Spinal cord (tissue), 10 donors: ENCODE results near the gene HNRNPAB. TPM values are rescaled to one million over a fixed set of nuclear protein-coding genes. Genes with fewer than 3 reads are reported as not detected.

Experiments
- DNase-seq, 6 donors: peaks; one replicate each; pipeline versions ENCODE4 v3.0.0 to v3.0.0-alpha.2; 2013 to 2015; ENCODE audit warnings: low spot score in 6 of 6, low read depth in 4 of 6
- H3K27ac ChIP-seq: one replicate; pipeline ENCODE4 v1.5.1; 2013; ENCODE audit warnings: low read depth, low read length, control low read depth
- H3K27me3 ChIP-seq: one replicate; pipeline ENCODE4 v1.6.1; 2013; ENCODE audit warnings: low read length; ENCODE audit not compliant: control insufficient read depth, insufficient read depth
- H3K36me3 ChIP-seq: one replicate; pipeline ENCODE4 v1.6.1; 2013; ENCODE audit warnings: low read length; ENCODE audit not compliant: control insufficient read depth, insufficient read depth
- H3K4me1 ChIP-seq: one replicate; pipeline ENCODE4 v1.6.1; 2013; ENCODE audit warnings: low read length; ENCODE audit not compliant: control insufficient read depth, insufficient read depth
- H3K4me3 ChIP-seq: one replicate; pipeline ENCODE4 v1.5.1; 2013; ENCODE audit warnings: low read depth, low read length, control low read depth
- H3K9me3 ChIP-seq: one replicate; pipeline ENCODE4 v1.6.1; 2013; ENCODE audit warnings: low read length; ENCODE audit not compliant: control insufficient read depth, insufficient read depth
- WGBS: methylation state at CpG from one replicate; pipeline ENCODE4 v1.1.5; 2013; ENCODE audit warnings: missing lambda C conversion rate; ENCODE audit not compliant: insufficient coverage; 5-methylcytosine and 5-hydroxymethylcytosine counted together
- polyA plus RNA-seq, 2 donors: library from polyadenylated mRNA; unstranded; fragments of 120-200 nt; gene quantifications; one replicate each; pipeline ENCODE4 v1.2.1, GENCODE V29; 2013; ENCODE audit not compliant: insufficient read length in 2 of 2
- total RNA-seq, 2 donors: library from RNA; depleted of rRNA in 1 of 2; stranded (reverse); fragments of 120-200 nt in 1 of 2; fragments of >200 nt in 1 of 2; gene quantifications; one replicate each; pipeline versions ENCODE4 v1.2.3 to v1.2.4, GENCODE V29; 2013 to 2014
- donor health status: healthy.

HNRNPAB gene
- total and polyA plus RNA-seq, 4 donors, result 30.8 to 128 (median 86.0) TPM

DNA sequence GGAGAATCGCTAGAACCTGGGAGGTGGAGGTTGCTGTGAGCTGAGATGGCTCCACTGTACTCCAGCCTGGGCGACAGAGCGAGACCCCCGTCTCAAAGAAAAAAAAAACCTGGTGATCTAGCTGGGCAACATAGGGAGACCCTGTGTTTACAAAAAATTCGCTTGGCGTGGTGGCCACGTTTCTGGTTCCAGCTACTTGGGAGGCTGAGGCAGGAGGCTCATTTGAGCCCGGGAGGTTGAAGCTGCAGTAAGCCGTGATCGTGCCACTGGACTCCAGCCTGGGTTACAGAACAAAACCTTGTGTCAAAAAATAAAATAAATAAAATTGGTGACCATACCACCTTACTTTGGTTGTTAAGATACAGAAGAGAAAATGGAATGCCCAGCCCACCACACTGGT is 1.8 kb upstream of the HNRNPAB start:
- no peak for DNase-seq
- 97% methylated on average over 8 of the region's 10 CpGs for WGBS
- Histone ChIP-seq H3K4me3 (no peak overlapping the region), H3K27me3 (no peaks in the 10 kb centered on the region), H3K36me3 (peaks cover 12% of the 10 kb centered on the region), H3K27ac (no peak overlapping the region), H3K9me3 (no peaks in the 10 kb centered on the region), H3K4me1 (peaks cover 26% of the 10 kb centered on the region)

DNA sequence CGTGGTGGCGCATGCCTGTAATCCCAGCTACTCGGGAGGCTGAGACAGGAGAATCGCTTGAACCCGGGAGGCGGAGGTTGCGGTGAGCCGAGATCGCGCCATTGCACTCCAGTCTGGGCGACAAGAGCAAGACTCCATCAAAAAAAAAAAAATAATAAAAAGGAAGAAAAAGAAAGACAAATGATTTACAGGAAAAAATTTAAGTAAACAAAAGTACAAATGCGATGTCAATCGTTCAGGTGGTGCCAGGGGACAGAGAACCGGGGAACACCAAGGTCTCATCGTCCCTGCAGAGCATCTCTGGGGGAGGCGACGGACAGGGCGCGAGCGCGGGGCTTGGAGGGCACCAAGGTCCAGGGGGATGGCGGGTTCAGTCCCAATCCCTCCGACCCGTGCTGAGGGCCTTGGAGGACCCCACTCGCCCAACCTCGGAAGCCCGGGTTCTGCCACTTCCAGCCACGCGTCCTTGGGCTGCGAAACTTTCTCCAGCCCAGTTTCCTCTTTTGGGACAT is 607 bp upstream of the HNRNPAB start:
- H3K27ac ChIP-seq, result no peak overlapping the region
- DNase-seq, result no peak

DNA sequence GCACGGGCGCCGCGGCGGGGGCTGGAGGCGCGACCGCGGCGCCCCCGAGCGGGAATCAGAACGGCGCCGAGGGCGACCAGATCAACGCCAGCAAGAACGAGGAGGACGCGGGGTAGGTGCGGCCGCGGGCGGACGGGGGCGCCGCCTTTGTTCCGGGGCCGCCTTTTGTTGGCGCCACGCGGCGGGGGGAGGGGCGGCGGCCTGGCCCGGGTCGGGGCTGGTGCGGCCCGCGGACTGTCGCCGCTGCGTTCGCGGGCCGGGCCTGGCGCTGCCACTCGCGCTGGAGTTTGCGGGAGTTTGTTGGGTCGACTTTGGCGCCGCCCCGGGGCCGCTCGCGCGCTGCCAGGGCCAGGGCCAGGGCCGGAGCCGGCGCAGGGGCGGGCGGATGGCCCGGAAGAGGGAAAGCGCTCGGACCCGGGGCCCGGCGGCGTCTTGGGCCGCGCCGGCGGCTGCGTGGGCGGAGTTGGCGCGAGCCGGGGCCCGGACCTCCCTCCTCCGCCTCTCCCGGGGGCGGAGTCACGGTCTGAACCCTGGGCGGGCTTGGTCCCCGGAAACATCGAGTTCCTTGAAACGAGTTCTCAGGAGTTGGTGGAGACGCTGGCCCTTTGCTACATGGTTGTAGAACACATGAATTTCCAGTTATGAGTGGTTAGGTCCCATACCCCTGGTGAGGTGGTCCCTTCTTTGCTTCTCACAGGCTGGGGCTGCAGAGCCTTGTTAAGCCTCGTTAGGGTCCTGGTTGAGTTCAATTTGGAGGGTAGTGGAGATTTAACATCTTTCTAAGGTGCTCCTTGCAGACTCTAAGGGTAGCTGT is 809 bp downstream of the HNRNPAB start:
- H3K4me3 ChIP-seq, result peak overlapping the region; percentile 75
- H3K27me3 ChIP-seq, result no peaks in the 10 kb centered on the region
- H3K27ac ChIP-seq, result peak overlapping the region; percentile 73
- peaks cover 37% of the 10 kb centered on the region for H3K36me3 ChIP-seq
- no peaks in the 10 kb centered on the region for H3K9me3 ChIP-seq
- WGBS, result under 1% methylated on average over 89 of the region's 90 CpGs
- peaks cover 21% of the 10 kb centered on the region for H3K4me1 ChIP-seq
- peak in 4 of 6 donors; percentile 49 to 86 (median 68) for DNase-seq

More for the DNA sequence above, 607 bp upstream of the HNRNPAB start:
- Histone ChIP-seq H3K4me3 (peak overlapping the region; percentile 65), H3K36me3 (peaks cover 23% of the 10 kb centered on the region), H3K9me3 (no peaks in the 10 kb centered on the region), H3K4me1 (peaks cover 26% of the 10 kb centered on the region), H3K27me3 (no peaks in the 10 kb centered on the region)
- under 1% methylated on average over 19 of the region's 30 CpGs for WGBS

DNA sequence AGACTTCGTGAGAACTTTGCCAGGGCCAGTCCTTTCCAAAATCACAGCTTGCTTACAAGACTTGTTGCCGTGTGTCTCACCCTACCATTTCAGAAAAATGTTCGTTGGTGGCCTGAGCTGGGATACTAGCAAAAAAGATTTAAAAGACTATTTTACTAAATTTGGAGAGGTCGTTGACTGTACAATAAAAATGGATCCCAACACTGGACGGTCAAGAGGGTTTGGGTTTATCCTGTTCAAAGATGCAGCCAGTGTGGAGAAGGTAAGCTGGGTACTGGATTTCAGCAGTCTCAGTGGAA is 1.4 kb downstream of the HNRNPAB start:
- Histone ChIP-seq H3K27me3 (no peaks in the 10 kb centered on the region), H3K4me1 (peaks cover 20% of the 10 kb centered on the region), H3K4me3 (peak overlapping the region; percentile 75), H3K36me3 (peaks cover 43% of the 10 kb centered on the region), H3K9me3 (no peaks in the 10 kb centered on the region), H3K27ac (no peak overlapping the region)
- 10% methylated on average over 2 of the region's 5 CpGs for WGBS
- no peak for DNase-seq

DNA sequence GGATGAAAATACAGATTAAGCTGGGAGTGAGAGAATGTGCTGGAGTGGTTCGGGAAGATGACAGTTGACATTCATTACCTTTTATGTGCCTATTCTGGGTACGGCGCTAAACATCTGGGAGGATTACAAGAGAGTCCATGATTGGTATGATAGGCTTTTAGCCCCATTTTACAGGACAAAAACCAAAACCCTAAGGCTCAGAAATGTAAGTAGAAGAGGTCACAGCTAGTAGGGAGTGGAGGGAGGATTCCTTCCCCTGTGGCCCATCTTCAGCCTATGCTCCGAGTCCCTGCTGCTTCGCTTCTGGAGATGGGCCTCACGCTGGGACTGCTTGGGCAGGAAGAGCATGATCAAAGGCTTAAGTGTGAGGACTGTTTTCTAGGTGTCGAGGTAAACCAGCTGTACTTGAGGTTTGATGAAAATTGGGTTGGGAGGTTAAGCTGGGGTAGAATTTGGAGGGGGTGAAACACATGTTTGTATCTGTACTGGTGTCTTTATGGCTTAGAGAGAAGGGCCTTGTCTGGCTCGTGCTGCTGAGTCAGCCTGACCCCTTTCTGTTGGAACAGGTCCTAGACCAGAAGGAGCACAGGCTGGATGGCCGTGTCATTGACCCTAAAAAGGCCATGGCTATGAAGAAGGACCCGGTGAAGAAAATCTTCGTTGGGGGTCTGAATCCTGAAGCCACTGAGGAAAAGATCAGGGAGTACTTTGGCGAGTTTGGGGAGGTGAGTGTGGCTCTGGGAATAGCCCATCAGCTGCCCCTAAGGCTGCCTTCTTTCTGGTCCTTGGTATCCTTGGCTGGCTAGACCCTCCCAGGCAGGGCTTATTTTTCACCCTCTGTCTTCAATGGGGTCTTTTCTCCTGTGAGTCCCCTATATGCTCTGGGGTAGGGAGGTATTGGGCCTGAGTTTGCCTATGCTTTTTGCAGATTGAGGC is 2.1 kb downstream of the HNRNPAB start:
- H3K4me3 ChIP-seq, result peak overlapping the region; percentile 75
- H3K4me1 ChIP-seq, result peaks cover 20% of the 10 kb centered on the region
- H3K27me3 ChIP-seq, result no peaks in the 10 kb centered on the region
- 56% methylated on average over 9 of the region's 12 CpGs for WGBS
- H3K27ac ChIP-seq, result no peak overlapping the region
- H3K36me3 ChIP-seq, result peaks cover 50% of the 10 kb centered on the region
- no peak for DNase-seq
- no peaks in the 10 kb centered on the region for H3K9me3 ChIP-seq

DNA sequence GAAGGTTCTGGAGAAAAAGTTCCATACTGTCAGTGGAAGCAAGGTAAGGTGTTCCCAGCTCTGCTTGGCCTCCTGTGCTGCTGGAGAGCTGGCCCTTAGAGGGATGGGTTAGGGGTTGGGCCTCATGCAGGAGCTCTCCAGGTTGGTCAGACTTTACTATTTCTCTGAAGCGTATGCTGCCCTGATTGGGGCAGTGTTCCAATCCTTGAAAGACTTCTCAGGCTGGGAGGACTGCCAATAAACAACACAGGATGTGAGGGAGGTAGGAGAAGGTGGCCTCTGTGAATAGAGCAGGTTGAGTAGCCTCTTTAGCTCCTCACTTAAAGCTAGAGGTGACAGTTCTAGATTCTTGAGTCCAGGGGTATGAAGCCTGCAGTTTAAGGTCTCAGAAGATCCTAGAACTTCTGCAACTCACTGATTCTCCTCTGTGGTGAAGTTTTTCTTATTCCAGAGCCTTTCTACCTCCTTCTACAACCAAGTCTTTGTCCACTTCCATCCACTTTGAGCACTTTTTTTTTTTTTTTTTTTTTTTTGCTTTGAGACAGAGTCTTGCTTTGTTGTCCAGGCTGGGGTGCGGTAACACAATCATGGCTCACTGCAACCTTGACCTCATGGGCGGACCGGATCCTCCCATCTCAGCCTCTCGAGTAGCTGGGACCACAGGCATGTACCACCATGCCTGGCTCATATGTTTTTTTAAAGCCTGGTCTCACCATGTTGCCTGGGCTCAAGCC is 3.0 kb downstream of the HNRNPAB start:
- peaks cover 20% of the 10 kb centered on the region for H3K4me1 ChIP-seq
- DNase-seq, result no peak
- H3K36me3 ChIP-seq, result peaks cover 59% of the 10 kb centered on the region
- no peak overlapping the region for H3K27ac ChIP-seq
- no peaks in the 10 kb centered on the region for H3K27me3 ChIP-seq
- 55% methylated on average over 5 of the region's 5 CpGs for WGBS
- H3K9me3 ChIP-seq, result no peaks in the 10 kb centered on the region
- H3K4me3 ChIP-seq, result no peak overlapping the region

DNA sequence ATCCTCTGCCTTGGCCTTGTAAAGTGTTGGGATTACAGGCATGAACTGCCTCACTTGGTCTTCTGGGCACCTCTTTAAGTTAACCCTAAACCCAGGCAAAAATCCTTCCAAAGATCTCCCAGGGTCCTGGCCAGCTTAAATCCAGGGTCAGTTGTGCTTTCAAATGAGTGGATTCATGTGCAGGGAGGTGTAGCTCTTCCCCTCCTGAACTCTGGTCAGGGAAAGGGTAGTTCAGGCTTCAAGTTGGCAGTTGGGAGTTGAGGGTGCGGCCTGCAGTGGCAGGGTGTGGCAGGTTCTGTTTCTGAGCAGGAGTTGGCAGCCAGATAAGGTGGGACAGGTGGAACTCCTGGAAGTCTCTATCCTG is 3.6 kb downstream of the HNRNPAB start:
- no peak for DNase-seq
- Histone ChIP-seq H3K27ac (no peak overlapping the region), H3K9me3 (no peaks in the 10 kb centered on the region), H3K36me3 (peaks cover 65% of the 10 kb centered on the region), H3K4me1 (peaks cover 20% of the 10 kb centered on the region), H3K4me3 (no peak overlapping the region), H3K27me3 (no peaks in the 10 kb centered on the region)
- WGBS, result 92% methylated on average over 1 of the region's 1 CpG

DNA sequence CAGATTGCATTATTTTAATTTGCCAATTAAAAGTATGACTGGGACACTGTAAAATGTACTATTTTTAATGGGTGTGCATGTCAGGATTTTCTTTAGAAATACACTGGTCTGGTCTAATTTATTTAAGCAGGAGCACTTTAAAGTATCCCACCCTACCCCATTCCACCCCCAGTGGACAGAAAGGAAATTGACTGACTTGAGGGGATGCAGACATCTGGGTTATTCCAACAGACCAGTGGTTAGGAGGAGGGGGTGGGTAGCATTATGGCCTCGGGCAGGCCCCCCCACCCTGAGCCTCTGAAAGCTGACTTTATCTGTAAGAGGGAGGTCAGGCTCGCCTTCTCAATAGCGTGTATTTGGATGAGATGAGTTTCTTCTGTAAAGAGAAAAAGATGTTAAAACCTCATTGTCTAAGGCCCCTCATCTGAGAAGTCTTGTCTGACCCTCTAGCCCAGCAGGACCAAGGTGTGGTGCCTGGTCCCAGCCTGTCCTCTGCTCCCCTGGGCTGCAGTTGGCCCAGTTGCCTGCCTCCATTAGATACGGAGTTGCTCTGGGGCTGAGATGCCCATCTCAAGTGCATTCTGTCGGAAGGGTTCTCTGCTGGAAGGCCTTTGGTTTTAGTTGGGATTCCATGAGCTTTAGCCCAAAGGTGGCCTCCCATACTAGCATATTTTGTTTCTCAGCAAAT is 4.4 kb downstream of the HNRNPAB start:
- H3K4me1 ChIP-seq, result peaks cover 18% of the 10 kb centered on the region
- H3K4me3 ChIP-seq, result no peak overlapping the region
- WGBS, result 95% methylated on average over 3 of the region's 5 CpGs
- H3K36me3 ChIP-seq, result peaks cover 72% of the 10 kb centered on the region
- no peaks in the 10 kb centered on the region for H3K9me3 ChIP-seq
- DNase-seq, result no peak
- no peaks in the 10 kb centered on the region for H3K27me3 ChIP-seq
- no peak overlapping the region for H3K27ac ChIP-seq
